ENCODE measurements around the gene LPGAT1.

- TF ChIP-seq CTCF (IDR thresholded peaks at IDR 0.05) (no peak), POLR2A (IDR thresholded peaks at IDR 0.05) (no peak)
Observed at GRCh38 chr1:211726467-211726995, 104.0 kb downstream of the LPGAT1 start.
